CD4-positive, alpha-beta T cell treated with Interleukin-12 subunit alpha and Interleukin-12 subunit beta, for 1 hour (primary cell): ENCODE data around the gene CHD6.

ENCODE experiments used
- DNase-seq: peaks from one replicate; pipeline ENCODE4 v3.0.0-alpha.2; 2020

Gene CHD6

GRCh38 chr20:41418031-41418430 is 200.1 kb downstream of the CHD6 start:
- DNase-seq: no peak

- no peak for DNase-seq
Observed at GRCh38 chr20:41415191-41415590, 203.0 kb downstream of the CHD6 start.

GRCh38 chr20:41413169-41413568 is 205.0 kb downstream of the CHD6 start:
- no peak for DNase-seq

GRCh38 chr20:41412324-41413120 is 205.7 kb downstream of the CHD6 start:
- DNase-seq: no peak

GRCh38 chr20:41411391-41411847 is 206.8 kb downstream of the CHD6 start:
- no peak for DNase-seq

GRCh38 chr20:41408986-41409385 is 209.2 kb downstream of the CHD6 start:
- DNase-seq: no peak

GRCh38 chr20:41408156-41408794 is 209.9 kb downstream of the CHD6 start:
- no peak for DNase-seq

GRCh38 chr20:41407607-41408006 is 210.6 kb downstream of the CHD6 start:
- DNase-seq: no peak

GRCh38 chr20:41406896-41407444 is 211.2 kb downstream of the CHD6 start:
- DNase-seq: no peak

GRCh38 chr20:41406353-41406752 is 211.8 kb downstream of the CHD6 start:
- no peak for DNase-seq

- no peak for DNase-seq
Observed at GRCh38 chr20:41405436-41405835, 212.7 kb downstream of the CHD6 start.

GRCh38 chr20:41403604-41404003 is 214.6 kb downstream of the CHD6 start:
- no peak for DNase-seq

- no peak for DNase-seq
Observed at GRCh38 chr20:41398408-41398807, 219.8 kb downstream of the CHD6 start.

GRCh38 chr20:41395667-41396664 is 222.2 kb downstream of the CHD6 start:
- DNase-seq: no peak

GRCh38 chr20:41394931-41395666 is 223.1 kb downstream of the CHD6 start:
- no peak for DNase-seq

GRCh38 chr20:41394081-41394480 is 224.1 kb downstream of the CHD6 start:
- DNase-seq: no peak

- no peak for DNase-seq
Observed at GRCh38 chr20:41393705-41394066, 224.5 kb downstream of the CHD6 start.

GRCh38 chr20:41392871-41393704 is 225.1 kb downstream of the CHD6 start:
- DNase-seq: no peak

GRCh38 chr20:41392295-41392694 is 225.9 kb downstream of the CHD6 start:
- no peak for DNase-seq

GRCh38 chr20:41391587-41392001 is 226.6 kb downstream of the CHD6 start:
- no peak for DNase-seq

- DNase-seq: no peak
Observed at GRCh38 chr20:41390889-41391288, 227.3 kb downstream of the CHD6 start.
